ENCODE results near the gene MOCS3.

GRCh38 chr20:50992733-50993457 is 34.3 kb downstream of the MOCS3 start:
- TF ChIP-seq, protein P1, sequence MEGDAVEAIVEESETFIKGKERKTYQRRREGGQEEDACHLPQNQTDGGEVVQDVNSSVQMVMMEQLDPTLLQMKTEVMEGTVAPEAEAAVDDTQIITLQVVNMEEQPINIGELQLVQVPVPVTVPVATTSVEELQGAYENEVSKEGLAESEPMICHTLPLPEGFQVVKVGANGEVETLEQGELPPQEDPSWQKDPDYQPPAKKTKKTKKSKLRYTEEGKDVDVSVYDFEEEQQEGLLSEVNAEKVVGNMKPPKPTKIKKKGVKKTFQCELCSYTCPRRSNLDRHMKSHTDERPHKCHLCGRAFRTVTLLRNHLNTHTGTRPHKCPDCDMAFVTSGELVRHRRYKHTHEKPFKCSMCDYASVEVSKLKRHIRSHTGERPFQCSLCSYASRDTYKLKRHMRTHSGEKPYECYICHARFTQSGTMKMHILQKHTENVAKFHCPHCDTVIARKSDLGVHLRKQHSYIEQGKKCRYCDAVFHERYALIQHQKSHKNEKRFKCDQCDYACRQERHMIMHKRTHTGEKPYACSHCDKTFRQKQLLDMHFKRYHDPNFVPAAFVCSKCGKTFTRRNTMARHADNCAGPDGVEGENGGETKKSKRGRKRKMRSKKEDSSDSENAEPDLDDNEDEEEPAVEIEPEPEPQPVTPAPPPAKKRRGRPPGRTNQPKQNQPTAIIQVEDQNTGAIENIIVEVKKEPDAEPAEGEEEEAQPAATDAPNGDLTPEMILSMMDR (IDR thresholded peaks at IDR 0.05): peak; percentile 83 to 97 (median 85)
- no peak for TF ChIP-seq POLR2A (IDR thresholded peaks at IDR 0.05)

Data from testis (tissue), 2 donors.